ENCODE results near the gene FAAP20. TPM values are rescaled to one million over a fixed set of nuclear protein-coding genes. Genes with fewer than 3 reads are reported as not detected.

FAAP20 gene
- polyA plus RNA-seq, 1 donor from 2014 or later = 45.3 TPM

- H3K4me2 ChIP-seq (ENCODE audit: low read length) = no peak overlapping the region
- H3F3A ChIP-seq (ENCODE audit: insufficient read depth, low read length, poor library complexity, severe bottlenecking) = no peaks in the 10 kb centered on the region
- H3K79me2 ChIP-seq (replicated peaks; ENCODE audit: insufficient read depth, low read length) = no peaks in the 10 kb centered on the region
- no peaks in the 10 kb centered on the region for H3K9me3 ChIP-seq (ENCODE audit: low read length)
- H3K36me3 ChIP-seq (ENCODE audit: insufficient read depth, low read length) = no peaks in the 10 kb centered on the region
- H2AFZ ChIP-seq (ENCODE audit: low read depth, low read length) = no peak overlapping the region
- no peaks in the 10 kb centered on the region for H3K27me3 ChIP-seq (ENCODE audit: insufficient read depth, low read depth, low read length)
- no peak overlapping the region for H3K9ac ChIP-seq (ENCODE audit: low read length)
- no peak for TF ChIP-seq SMC3 (conservative IDR thresholded peaks at IDR 0.05; ENCODE audit: poor library complexity)
- TF ChIP-seq MXI1 (conservative IDR thresholded peaks at IDR 0.05; ENCODE audit: poor library complexity, severe bottlenecking) = no peak
- TF ChIP-seq, protein P1, sequence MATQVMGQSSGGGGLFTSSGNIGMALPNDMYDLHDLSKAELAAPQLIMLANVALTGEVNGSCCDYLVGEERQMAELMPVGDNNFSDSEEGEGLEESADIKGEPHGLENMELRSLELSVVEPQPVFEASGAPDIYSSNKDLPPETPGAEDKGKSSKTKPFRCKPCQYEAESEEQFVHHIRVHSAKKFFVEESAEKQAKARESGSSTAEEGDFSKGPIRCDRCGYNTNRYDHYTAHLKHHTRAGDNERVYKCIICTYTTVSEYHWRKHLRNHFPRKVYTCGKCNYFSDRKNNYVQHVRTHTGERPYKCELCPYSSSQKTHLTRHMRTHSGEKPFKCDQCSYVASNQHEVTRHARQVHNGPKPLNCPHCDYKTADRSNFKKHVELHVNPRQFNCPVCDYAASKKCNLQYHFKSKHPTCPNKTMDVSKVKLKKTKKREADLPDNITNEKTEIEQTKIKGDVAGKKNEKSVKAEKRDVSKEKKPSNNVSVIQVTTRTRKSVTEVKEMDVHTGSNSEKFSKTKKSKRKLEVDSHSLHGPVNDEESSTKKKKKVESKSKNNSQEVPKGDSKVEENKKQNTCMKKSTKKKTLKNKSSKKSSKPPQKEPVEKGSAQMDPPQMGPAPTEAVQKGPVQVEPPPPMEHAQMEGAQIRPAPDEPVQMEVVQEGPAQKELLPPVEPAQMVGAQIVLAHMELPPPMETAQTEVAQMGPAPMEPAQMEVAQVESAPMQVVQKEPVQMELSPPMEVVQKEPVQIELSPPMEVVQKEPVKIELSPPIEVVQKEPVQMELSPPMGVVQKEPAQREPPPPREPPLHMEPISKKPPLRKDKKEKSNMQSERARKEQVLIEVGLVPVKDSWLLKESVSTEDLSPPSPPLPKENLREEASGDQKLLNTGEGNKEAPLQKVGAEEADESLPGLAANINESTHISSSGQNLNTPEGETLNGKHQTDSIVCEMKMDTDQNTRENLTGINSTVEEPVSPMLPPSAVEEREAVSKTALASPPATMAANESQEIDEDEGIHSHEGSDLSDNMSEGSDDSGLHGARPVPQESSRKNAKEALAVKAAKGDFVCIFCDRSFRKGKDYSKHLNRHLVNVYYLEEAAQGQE (IDR thresholded peaks at IDR 0.05; ENCODE audit: borderline replicate concordance) = no peak
- TF ChIP-seq RAD21 (conservative IDR thresholded peaks at IDR 0.05) = no peak
- no peak for TF ChIP-seq POLR2AphosphoS5 (IDR thresholded peaks at IDR 0.05)
- no peak for TF ChIP-seq CTCF (IDR thresholded peaks at IDR 0.05; ENCODE audit: poor library complexity, severe bottlenecking)
- TF ChIP-seq TAF1 (IDR thresholded peaks at IDR 0.05; ENCODE audit: low read depth) = no peak
- no peak for TF ChIP-seq EP300 (conservative IDR thresholded peaks at IDR 0.05; ENCODE audit: poor library complexity, severe bottlenecking)
- TF ChIP-seq EZH2 (IDR thresholded peaks at IDR 0.05; ENCODE audit: borderline replicate concordance, insufficient read depth, low read length, poor library complexity, severe bottlenecking) = no peak
- H3K4me3 ChIP-seq (ENCODE audit: low read length) = no peak overlapping the region
- no peaks in the 10 kb centered on the region for H3K9me2 ChIP-seq (ENCODE audit: insufficient read depth, low read length)
- H4K20me1 ChIP-seq (ENCODE audit: insufficient read depth) = no peaks in the 10 kb centered on the region
- H3K27ac ChIP-seq (ENCODE audit: low read length) = no peak overlapping the region
Observed at GRCh38 chr1:2155147-2155598, 39.4 kb downstream of the FAAP20 start.

GRCh38 chr1:2154022-2154421 is 40.5 kb downstream of the FAAP20 start:
- Histone ChIP-seq H3K4me3 (ENCODE audit: low read length) (no peak overlapping the region), H3K36me3 (ENCODE audit: insufficient read depth, low read length) (no peaks in the 10 kb centered on the region), H3K27ac (ENCODE audit: low read length) (no peak overlapping the region), H3K9me2 (ENCODE audit: insufficient read depth, low read length) (no peaks in the 10 kb centered on the region), H3K79me2 (replicated peaks; ENCODE audit: insufficient read depth, low read length) (no peaks in the 10 kb centered on the region), H3K4me2 (ENCODE audit: low read length) (no peak overlapping the region), H4K20me1 (ENCODE audit: insufficient read depth) (no peaks in the 10 kb centered on the region), H3K9me3 (ENCODE audit: low read length) (no peaks in the 10 kb centered on the region), H2AFZ (ENCODE audit: low read depth, low read length) (no peak overlapping the region), H3K9ac (ENCODE audit: low read length) (no peak overlapping the region), H3F3A (ENCODE audit: insufficient read depth, low read length, poor library complexity, severe bottlenecking) (no peaks in the 10 kb centered on the region), H3K27me3 (ENCODE audit: insufficient read depth, low read depth, low read length) (no peaks in the 10 kb centered on the region)
- TF ChIP-seq MXI1 (conservative IDR thresholded peaks at IDR 0.05; ENCODE audit: poor library complexity, severe bottlenecking) (no peak), TAF1 (IDR thresholded peaks at IDR 0.05; ENCODE audit: low read depth) (no peak), RAD21 (conservative IDR thresholded peaks at IDR 0.05) (no peak), SMC3 (conservative IDR thresholded peaks at IDR 0.05; ENCODE audit: poor library complexity) (no peak), CTCF (IDR thresholded peaks at IDR 0.05; ENCODE audit: poor library complexity, severe bottlenecking) (no peak), POLR2AphosphoS5 (IDR thresholded peaks at IDR 0.05) (no peak), EZH2 (IDR thresholded peaks at IDR 0.05; ENCODE audit: borderline replicate concordance, insufficient read depth, low read length, poor library complexity, severe bottlenecking) (no peak)
- TF ChIP-seq, protein P1 (IDR thresholded peaks at IDR 0.05; ENCODE audit: borderline replicate concordance) = no peak
